HAP-1 (cell line): Measurements from ENCODE around the gene CHST4.
"Not testable (repeated sequence)": the region's sequence is repeated elsewhere in the genome, so short reads cannot be mapped to it uniquely, and the experiment has no call there.

Experiments
- DNase-seq, 2 experiments: peaks; one replicate each; pipeline ENCODE4 v3.0.0-alpha.2; 2016 to 2020; ENCODE audit warnings: low spot score in 2 of 2
- H3K27me3 ChIP-seq: fragments of 250-450 bp; sonication (Bioruptor Pico); 2 replicates; pipeline ENCODE4 v1.5.1; 2020; ENCODE audit warnings: low read depth, mild to moderate bottlenecking, moderate library complexity
- H3K36me3 ChIP-seq: fragments of 250-450 bp; sonication (Bioruptor Pico); replicated peaks from 2 replicates; pipeline ENCODE4 v1.5.1; 2020; ENCODE audit warnings: mild to moderate bottlenecking
- H3K4me1 ChIP-seq: fragments of 250-450 bp; sonication (Bioruptor Pico); 2 replicates; pipeline ENCODE4 v1.5.1; 2020; ENCODE audit warnings: mild to moderate bottlenecking
- H3K4me3 ChIP-seq: fragments of 250-450 bp; sonication (Bioruptor Pico); 2 replicates; pipeline ENCODE4 v1.5.1; 2020; ENCODE audit warnings: mild to moderate bottlenecking, moderate library complexity
- H3K9me3 ChIP-seq: fragments of 250-450 bp; sonication (Bioruptor Pico); 2 replicates; pipeline ENCODE4 v1.5.1; 2020; ENCODE audit warnings: mild to moderate bottlenecking, moderate library complexity
- in situ Hi-C: fragments of 300-500 bp; cut with MboI; formaldehyde crosslinking; loops from 3 replicates; pipeline ENCODE4 v1.14.3; 2020; ENCODE audit warnings: low sequenced_read_pairs, inconsistent platforms, mixed read lengths

Gene CHST4

DNA sequence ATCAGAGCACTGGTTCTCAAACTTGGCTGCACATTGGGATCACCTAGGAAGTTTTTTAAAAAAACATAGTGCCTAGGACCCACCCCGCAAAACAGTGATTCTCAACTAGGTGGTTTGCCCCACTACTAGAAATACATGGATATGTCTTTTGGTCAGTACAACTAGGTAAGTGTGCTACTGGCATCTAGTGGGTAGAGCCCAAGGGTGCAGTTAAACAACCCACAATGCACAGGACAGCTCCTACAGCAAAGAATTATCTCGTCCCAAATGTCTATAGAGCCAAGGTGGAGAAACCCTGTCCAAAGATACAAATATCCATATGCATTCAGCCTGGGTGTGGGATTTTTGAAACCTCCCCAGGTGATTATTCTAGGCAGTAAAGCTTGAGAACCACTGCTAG, 25.3 kb upstream of the CHST4 start:
- DNase-seq = no peak
- no peaks in the 10 kb centered on the region for H3K36me3 ChIP-seq
- H3K4me3 ChIP-seq = no peak overlapping the region
- H3K4me1 ChIP-seq = no peaks in the 10 kb centered on the region
- in situ Hi-C loops = no loop called here
- no peaks in the 10 kb centered on the region for H3K27me3 ChIP-seq
- no peaks in the 10 kb centered on the region for H3K9me3 ChIP-seq

- Histone ChIP-seq H3K4me1 (no peaks in the 10 kb centered on the region), H3K36me3 (no peaks in the 10 kb centered on the region), H3K9me3 (no peaks in the 10 kb centered on the region), H3K27me3 (no peaks in the 10 kb centered on the region), H3K4me3 (no peak overlapping the region)
- in situ Hi-C loops = no loop called here
- no peak for DNase-seq
These were observed 24.7 kb upstream of the CHST4 start for GRCh38 chr16:71501547-71501946.

DNA sequence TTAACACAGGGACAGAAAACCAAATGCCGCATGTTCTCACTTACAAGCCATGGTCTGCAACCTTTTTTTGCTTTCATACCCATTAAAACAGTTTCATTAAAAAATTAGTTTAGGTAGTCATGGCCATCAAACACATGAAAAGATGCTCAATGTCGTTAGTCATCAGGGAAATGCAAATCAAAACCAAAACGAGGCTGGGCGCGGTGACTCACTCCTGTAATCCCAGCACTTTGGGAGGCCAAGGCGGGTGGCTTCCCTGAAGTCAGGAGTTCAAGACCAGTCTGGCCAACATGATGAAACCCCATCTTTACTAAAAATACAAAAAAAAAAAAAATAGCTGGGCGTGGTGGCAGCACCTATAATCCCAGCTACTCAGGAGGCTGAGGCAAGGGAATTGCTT, 22.2 kb upstream of the CHST4 start:
- H3K36me3 ChIP-seq, H3K9me3 ChIP-seq, H3K4me1 ChIP-seq, H3K27me3 ChIP-seq, DNase-seq, in situ Hi-C loops, H3K4me3 ChIP-seq: not testable (repeated sequence)

GRCh38 chr16:71504901-71505300, 21.3 kb upstream of the CHST4 start:
- Histone ChIP-seq H3K27me3 (peaks cover 8% of the 10 kb centered on the region), H3K9me3 (no peaks in the 10 kb centered on the region), H3K4me1 (no peaks in the 10 kb centered on the region), H3K4me3 (no peak overlapping the region), H3K36me3 (no peaks in the 10 kb centered on the region)
- no peak for DNase-seq
- in situ Hi-C loops = no loop called here

DNA sequence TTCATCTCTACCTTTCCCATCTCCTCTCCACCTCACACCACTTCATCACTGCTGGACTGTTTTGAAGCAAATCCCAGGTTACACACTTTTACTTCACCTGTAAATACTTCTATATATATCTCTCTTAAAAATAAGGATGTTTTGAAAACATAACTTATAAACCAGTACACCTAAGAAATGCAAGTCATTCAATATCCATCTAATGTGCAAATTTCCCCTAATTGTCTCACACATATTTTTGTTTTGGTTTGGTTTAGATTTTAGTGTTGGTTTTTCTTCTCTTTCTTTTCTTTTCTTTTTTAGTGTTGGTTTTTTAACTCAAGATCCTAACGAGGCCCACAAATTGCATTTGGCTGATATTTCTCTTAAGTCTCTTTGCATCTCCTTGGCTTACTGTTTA, 19.2 kb upstream of the CHST4 start:
- Histone ChIP-seq H3K4me3 (no peak overlapping the region), H3K27me3 (peaks cover 8% of the 10 kb centered on the region), H3K9me3 (no peaks in the 10 kb centered on the region), H3K4me1 (no peaks in the 10 kb centered on the region), H3K36me3 (no peaks in the 10 kb centered on the region)
- in situ Hi-C loops = no loop called here
- no peak for DNase-seq

DNA sequence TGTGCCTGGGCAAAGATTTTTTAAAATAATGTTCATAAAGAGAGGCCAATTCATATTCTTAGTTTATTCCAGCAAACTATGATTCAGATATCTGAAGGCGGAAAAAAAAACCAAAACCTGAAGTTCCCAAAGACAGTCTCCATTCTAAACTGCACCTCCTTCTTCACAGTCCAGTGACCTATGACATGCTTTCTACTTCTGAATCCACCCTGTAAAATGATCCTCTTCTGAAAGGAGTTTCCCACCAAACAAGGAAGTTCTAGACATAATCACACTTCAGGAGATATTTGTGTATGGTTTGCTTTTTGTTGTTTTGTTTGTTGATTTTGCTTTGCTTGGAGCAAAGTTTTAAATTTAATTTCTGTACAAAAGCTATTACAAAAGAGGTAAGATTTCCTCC, 12.9 kb upstream of the CHST4 start:
- Histone ChIP-seq H3K9me3 (no peaks in the 10 kb centered on the region), H3K27me3 (peaks cover 3% of the 10 kb centered on the region; the same call in 1 of the 2 replicates), H3K36me3 (no peaks in the 10 kb centered on the region), H3K4me1 (no peaks in the 10 kb centered on the region), H3K4me3 (no peak overlapping the region)
- DNase-seq = no peak
- in situ Hi-C loops = no loop called here

DNA sequence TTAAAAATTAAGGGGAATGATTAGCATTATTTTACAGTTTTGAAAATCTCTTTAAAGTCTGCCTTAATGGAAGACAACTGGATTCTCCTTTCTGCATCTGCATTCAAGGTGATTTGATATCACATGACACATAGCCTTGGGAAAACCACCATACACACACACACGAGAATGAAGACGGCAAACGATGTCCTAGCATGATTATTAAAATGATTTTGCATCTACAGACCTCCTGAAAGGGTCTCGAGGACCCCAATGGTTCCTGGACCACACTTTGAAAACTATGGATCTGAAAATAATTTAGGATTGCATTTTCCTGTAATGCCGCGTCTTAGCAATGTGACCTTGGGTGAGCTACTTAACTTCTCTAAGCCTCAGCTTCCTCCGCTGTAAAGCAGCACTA, 11.8 kb upstream of the CHST4 start:
- Histone ChIP-seq H3K4me1 (no peaks in the 10 kb centered on the region), H3K27me3 (peaks cover 3% of the 10 kb centered on the region; the same call in 1 of the 2 replicates), H3K9me3 (no peaks in the 10 kb centered on the region), H3K36me3 (no peaks in the 10 kb centered on the region), H3K4me3 (no peak overlapping the region)
- DNase-seq = no peak
- in situ Hi-C loops = no loop called here

GRCh38 chr16:71515026-71515425, 11.2 kb upstream of the CHST4 start:
- no peaks in the 10 kb centered on the region for H3K9me3 ChIP-seq
- in situ Hi-C loops = no loop called here
- H3K4me3 ChIP-seq = no peak overlapping the region
- H3K27me3 ChIP-seq = peaks cover 3% of the 10 kb centered on the region; the same call in 1 of the 2 replicates
- no peak for DNase-seq
- no peaks in the 10 kb centered on the region for H3K4me1 ChIP-seq
- H3K36me3 ChIP-seq = no peaks in the 10 kb centered on the region

GRCh38 chr16:71520550-71520949, 5.7 kb upstream of the CHST4 start:
- no peaks in the 10 kb centered on the region for H3K9me3 ChIP-seq
- in situ Hi-C loops = no loop called here
- no peaks in the 10 kb centered on the region for H3K36me3 ChIP-seq
- H3K27me3 ChIP-seq = peaks cover 14% of the 10 kb centered on the region
- DNase-seq = no peak
- H3K4me1 ChIP-seq = no peaks in the 10 kb centered on the region
- H3K4me3 ChIP-seq = no peak overlapping the region

DNA sequence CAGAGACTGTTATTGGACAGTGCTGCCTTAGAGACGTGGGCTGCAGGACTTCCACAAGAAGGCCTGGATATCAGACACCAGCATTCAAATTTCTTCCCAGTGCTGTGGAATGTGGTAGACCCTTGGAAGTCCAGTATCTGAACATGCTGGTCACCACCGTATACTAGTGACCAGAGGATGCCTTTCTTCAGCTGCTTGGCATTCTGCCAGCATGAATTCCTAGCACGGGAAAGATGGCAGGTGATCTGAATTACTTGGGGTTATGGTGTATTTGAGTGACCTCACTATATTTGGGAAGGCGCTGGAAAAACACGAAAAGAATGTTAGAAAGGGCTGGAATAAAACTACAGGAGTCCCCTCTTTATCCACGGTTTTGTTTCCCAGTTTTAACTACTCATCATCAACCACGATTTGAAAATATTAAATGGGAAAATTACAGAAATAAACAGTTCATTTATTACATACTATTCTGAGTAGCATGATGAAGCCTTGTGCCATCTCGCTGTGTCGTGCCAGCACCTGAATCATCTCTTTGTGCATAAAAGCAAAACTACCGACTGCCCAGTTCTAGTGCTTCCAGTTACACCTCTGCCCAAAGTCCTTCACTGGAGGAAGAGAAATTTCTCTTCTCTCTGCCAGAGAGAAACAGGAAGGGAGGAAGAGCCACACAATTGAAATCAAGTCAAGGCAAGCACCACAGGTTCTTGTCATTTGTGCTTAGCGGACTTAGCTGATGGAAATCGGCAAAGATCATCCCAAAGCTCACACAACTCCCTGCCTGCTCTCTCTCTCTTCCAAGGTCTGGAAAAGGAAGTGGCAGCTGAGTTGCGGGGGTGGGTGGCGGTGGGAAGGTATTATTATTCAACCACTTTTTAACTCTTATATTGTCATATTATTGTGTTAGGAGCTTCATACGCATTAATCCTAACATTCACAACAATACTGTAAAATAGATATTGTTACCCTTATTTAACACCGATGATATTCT, 1.4 kb upstream of the CHST4 start:
- in situ Hi-C loops = no loop called here
- Histone ChIP-seq H3K4me3 (no peak overlapping the region), H3K27me3 (peaks cover 37% of the 10 kb centered on the region), H3K9me3 (no peaks in the 10 kb centered on the region), H3K4me1 (no peaks in the 10 kb centered on the region), H3K36me3 (no peaks in the 10 kb centered on the region)
- DNase-seq = no peak

DNA sequence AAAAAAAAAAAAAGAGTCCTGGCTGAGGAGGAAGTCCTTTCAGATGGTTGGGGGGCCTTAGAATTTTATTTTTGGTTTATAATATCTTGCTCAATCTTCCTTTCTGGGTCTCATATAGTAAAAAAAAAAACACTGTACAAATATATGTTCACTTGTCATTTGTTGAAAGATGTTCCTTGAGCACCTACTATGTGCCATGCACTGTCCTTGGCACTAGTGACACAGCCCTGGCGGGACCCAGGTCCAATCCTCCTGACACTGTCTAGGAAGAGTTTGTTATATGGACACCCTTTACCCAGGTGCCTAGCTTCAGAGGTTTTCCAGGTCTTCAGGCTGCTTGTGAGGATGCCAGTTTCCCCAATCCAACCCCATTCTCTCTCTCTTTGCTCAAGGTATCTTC, 2.0 kb downstream of the CHST4 start:
- H3K9me3 ChIP-seq = no peaks in the 10 kb centered on the region
- peaks cover 46% of the 10 kb centered on the region for H3K27me3 ChIP-seq
- H3K36me3 ChIP-seq = no peaks in the 10 kb centered on the region
- in situ Hi-C loops = no loop called here
- no peak overlapping the region for H3K4me3 ChIP-seq
- H3K4me1 ChIP-seq = no peaks in the 10 kb centered on the region
- DNase-seq = no peak

GRCh38 chr16:71528863-71529262, 2.6 kb downstream of the CHST4 start:
- Histone ChIP-seq H3K27me3 (peaks cover 46% of the 10 kb centered on the region), H3K36me3 (no peaks in the 10 kb centered on the region), H3K4me3 (no peak overlapping the region), H3K4me1 (no peaks in the 10 kb centered on the region), H3K9me3 (no peaks in the 10 kb centered on the region)
- no peak for DNase-seq
- in situ Hi-C loops = no loop called here

DNA sequence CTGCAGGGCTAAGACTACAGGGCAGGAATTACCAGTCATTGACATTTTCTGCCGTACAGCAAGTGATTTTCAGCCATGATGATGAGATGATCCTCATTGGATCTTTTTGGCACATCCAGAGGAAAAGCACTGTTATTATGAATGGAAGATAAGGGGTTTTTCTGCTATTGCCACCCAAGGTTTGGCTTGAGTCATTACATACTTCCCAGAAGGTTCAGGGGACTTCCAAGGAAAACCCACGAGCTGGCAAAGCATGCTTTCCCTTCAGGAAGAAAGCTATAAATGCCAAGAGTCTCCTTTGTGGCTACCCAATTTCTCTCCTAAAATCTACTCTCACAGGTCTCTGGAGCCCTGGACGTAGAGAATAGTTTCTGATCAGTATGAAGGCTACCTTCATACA, 6.1 kb downstream of the CHST4 start:
- in situ Hi-C loops = no loop called here
- Histone ChIP-seq H3K9me3 (no peaks in the 10 kb centered on the region), H3K4me3 (no peak overlapping the region), H3K4me1 (no peaks in the 10 kb centered on the region), H3K27me3 (peaks cover 19% of the 10 kb centered on the region; the same call in 1 of the 2 replicates), H3K36me3 (no peaks in the 10 kb centered on the region)
- no peak for DNase-seq

- H3K4me3 ChIP-seq = no peak overlapping the region
These were observed 10.7 kb downstream of the CHST4 start for GRCh38 chr16:71536752-71537499.

More at GRCh38 chr16:71536752-71537499, 10.7 kb downstream of the CHST4 start:
- in situ Hi-C loops = no loop called here
- Histone ChIP-seq H3K27me3 (peaks cover 6% of the 10 kb centered on the region; the same call in 1 of the 2 replicates), H3K36me3 (no peaks in the 10 kb centered on the region), H3K4me1 (no peaks in the 10 kb centered on the region), H3K9me3 (no peaks in the 10 kb centered on the region)
- DNase-seq = no peak
